GM12874 (cell line): ENCODE measurements around the gene CNOT2.

ENCODE experiments used
- CTCF ChIP-seq: IDR thresholded peaks from 2 replicates; pipeline ENCODE4 v1.5.1; 2011; ENCODE audit warnings: low read depth, mild to moderate bottlenecking, control low read depth, low read length, moderate library complexity; ENCODE audit not compliant: insufficient read depth

CNOT2 gene

GRCh38 chr12:70306676-70307075 lies 63.4 kb downstream of the CNOT2 start:
- TF ChIP-seq CTCF: no peak

GRCh38 chr12:70307868-70308267 lies 64.6 kb downstream of the CNOT2 start:
- no peak for TF ChIP-seq CTCF

GRCh38 chr12:70309348-70309747 lies 66.1 kb downstream of the CNOT2 start:
- TF ChIP-seq CTCF: no peak

GRCh38 chr12:70314145-70314544 lies 70.9 kb downstream of the CNOT2 start:
- TF ChIP-seq CTCF: no peak

- TF ChIP-seq CTCF: no peak
Measured at GRCh38 chr12:70317781-70318180, 74.5 kb downstream of the CNOT2 start.

- TF ChIP-seq CTCF: no peak
Measured at GRCh38 chr12:70319605-70320004, 76.4 kb downstream of the CNOT2 start.

- no peak for TF ChIP-seq CTCF
Measured at GRCh38 chr12:70321191-70321590, 78.0 kb downstream of the CNOT2 start.

- no peak for TF ChIP-seq CTCF
Measured at GRCh38 chr12:70327541-70327940, 84.3 kb downstream of the CNOT2 start.
